NCI-H345 treated with DMSO at 0.1 percent for 48 hours (cell line): ENCODE results near the gene ATP2C1.
"Not testable (repeated sequence)": the region's sequence is repeated elsewhere in the genome, so short reads cannot be mapped to it uniquely, and the experiment has no call there.

Experiments
- DNase-seq: peaks from one replicate; lab custom pipeline; 2025; ENCODE audit not compliant: unreplicated experiment; lab: John Stamatoyannopoulos, UW

The ATP2C1 gene

GRCh38 chr3:131036200-131036816 is 142.4 kb downstream of the ATP2C1 start:
- no peak for DNase-seq

GRCh38 chr3:131036986-131037385 is 143.1 kb downstream of the ATP2C1 start:
- no peak for DNase-seq

GRCh38 chr3:131038326-131038725 is 144.4 kb downstream of the ATP2C1 start:
- no peak for DNase-seq

GRCh38 chr3:131042271-131042985 is 148.5 kb downstream of the ATP2C1 start:
- DNase-seq = not testable (repeated sequence)

- no peak for DNase-seq
Observed at GRCh38 chr3:131047582-131047981, 153.7 kb downstream of the ATP2C1 start.

GRCh38 chr3:131048030-131048429 is 154.1 kb downstream of the ATP2C1 start:
- DNase-seq = no peak

GRCh38 chr3:131050001-131050400 is 156.1 kb downstream of the ATP2C1 start:
- DNase-seq = no peak

- no peak for DNase-seq
Observed at GRCh38 chr3:131053043-131053859, 159.4 kb downstream of the ATP2C1 start.
